H9 (cell line): ENCODE data around the gene ANKDD1A. TPM values are rescaled to one million over a fixed set of nuclear protein-coding genes. Genes with fewer than 3 reads are reported as not detected.

ENCODE experiments used
- DNase-seq: peaks from one replicate; pipeline ENCODE4 v3.0.0-alpha.2; 2017
- H2AFZ ChIP-seq: one replicate; pipeline ENCODE4 v1.6.1; 2013; ENCODE audit warnings: mild to moderate bottlenecking, low read length, control low read depth, moderate library complexity
- H2AK5ac ChIP-seq: 2 replicates; pipeline ENCODE4 v1.6.1; 2013; ENCODE audit warnings: low read length, control low read depth, mixed read lengths; ENCODE audit not compliant: insufficient read length
- H2BK120ac ChIP-seq: one replicate; pipeline ENCODE4 v1.6.1; 2013; ENCODE audit warnings: low read depth, mild to moderate bottlenecking, low read length, control low read depth, inconsistent platforms; ENCODE audit not compliant: poor library complexity, severe bottlenecking
- H2BK12ac ChIP-seq: 2 replicates; pipeline ENCODE4 v1.6.1; 2013; ENCODE audit warnings: low read length, control low read depth, mixed read lengths, low read depth; ENCODE audit not compliant: insufficient read length
- H2BK15ac ChIP-seq: 2 replicates; pipeline ENCODE4 v1.6.1; 2013; ENCODE audit warnings: low read depth, low read length, control low read depth
- H2BK20ac ChIP-seq: one replicate; pipeline ENCODE4 v1.6.1; 2013; ENCODE audit warnings: low read depth, mild to moderate bottlenecking, low read length, control low read depth, inconsistent platforms; ENCODE audit not compliant: poor library complexity, severe bottlenecking
- H2BK5ac ChIP-seq: 2 replicates; pipeline ENCODE4 v1.6.1; 2013; ENCODE audit warnings: low read length, control low read depth, mixed read lengths; ENCODE audit not compliant: insufficient read length
- H3K14ac ChIP-seq: 2 replicates; pipeline ENCODE4 v1.6.1; 2013; ENCODE audit warnings: low read length, control low read depth; ENCODE audit not compliant: insufficient read depth
- H3K18ac ChIP-seq: 2 replicates; pipeline ENCODE4 v1.6.1; 2013; ENCODE audit warnings: low read depth, mild to moderate bottlenecking, mixed read lengths, low read length, control low read depth; ENCODE audit not compliant: insufficient read length
- H3K23ac ChIP-seq: 2 replicates; pipeline ENCODE4 v1.6.1; 2013; ENCODE audit warnings: low read length, control low read depth, mixed read lengths, low read depth; ENCODE audit not compliant: insufficient read length
- H3K23me2 ChIP-seq: 2 replicates; pipeline ENCODE4 v1.6.1; 2013; ENCODE audit warnings: low read depth, mild to moderate bottlenecking, mixed read lengths, low read length, control low read depth; ENCODE audit not compliant: insufficient read length, poor library complexity, severe bottlenecking
- H3K27ac ChIP-seq: 2 replicates; pipeline ENCODE4 v1.5.1; 2013; ENCODE audit warnings: low read length, control low read depth, mixed read lengths, low read depth; ENCODE audit not compliant: insufficient read length
- H3K27me3 ChIP-seq: 2 replicates; pipeline ENCODE4 v1.6.1; 2013; ENCODE audit warnings: low read length, control low read depth, inconsistent platforms; ENCODE audit not compliant: insufficient read depth
- H3K4ac ChIP-seq: 2 replicates; pipeline ENCODE4 v1.6.1; 2013; ENCODE audit warnings: low read depth, mild to moderate bottlenecking, control low read depth, inconsistent platforms, low read length, moderate library complexity
- H3K4me1 ChIP-seq: 2 replicates; pipeline ENCODE4 v1.6.1; 2013; ENCODE audit warnings: low read length, control low read depth, inconsistent platforms; ENCODE audit not compliant: insufficient read depth
- H3K4me2 ChIP-seq: 2 replicates; pipeline ENCODE4 v1.6.1; 2013; ENCODE audit warnings: low read length, control low read depth, mixed read lengths; ENCODE audit not compliant: insufficient read length, insufficient read depth
- H3K56ac ChIP-seq: 2 replicates; pipeline ENCODE4 v1.6.1; 2013; ENCODE audit warnings: low read depth, mild to moderate bottlenecking, mixed read lengths, low read length, control low read depth; ENCODE audit not compliant: insufficient read length
- H3K79me1 ChIP-seq: 2 replicates; pipeline ENCODE4 v1.6.1; 2013; ENCODE audit warnings: low read depth, mild to moderate bottlenecking, moderate library complexity, low read length, control low read depth, inconsistent platforms; ENCODE audit not compliant: insufficient read depth, poor library complexity, severe bottlenecking
- H3K79me2 ChIP-seq: 2 replicates; pipeline ENCODE4 v1.6.1; 2013; ENCODE audit warnings: low read length, control low read depth, inconsistent platforms; ENCODE audit not compliant: insufficient read depth
- H3K9ac ChIP-seq: 2 replicates; pipeline ENCODE4 v1.6.1; 2013; ENCODE audit warnings: low read length, control low read depth, mixed read lengths; ENCODE audit not compliant: insufficient read length; ENCODE audit errors: extremely low read depth
- H3K9me3 ChIP-seq: one replicate; pipeline ENCODE4 v1.6.1; 2013; ENCODE audit warnings: low read depth, low read length, inconsistent platforms; ENCODE audit not compliant: control insufficient read depth
- H3T11ph ChIP-seq: one replicate; pipeline ENCODE4 v1.6.1; 2013; ENCODE audit warnings: mild to moderate bottlenecking, low read length, control low read depth, inconsistent platforms
- H4K20me1 ChIP-seq: one replicate; pipeline ENCODE4 v1.6.1; 2013; ENCODE audit not compliant: control insufficient read depth, insufficient read length, insufficient read depth
- H4K5ac ChIP-seq: 2 replicates; pipeline ENCODE4 v1.6.1; 2013; ENCODE audit warnings: low read depth, mild to moderate bottlenecking, mixed read lengths, low read length, control low read depth; ENCODE audit not compliant: insufficient read length
- H4K8ac ChIP-seq: replicated peaks from 2 replicates; pipeline ENCODE4 v1.6.1; 2013; ENCODE audit warnings: low read length, control low read depth, mixed read lengths, low read depth; ENCODE audit not compliant: insufficient read length
- H4K91ac ChIP-seq: 2 replicates; pipeline ENCODE4 v1.6.1; 2013; ENCODE audit warnings: low read depth, mild to moderate bottlenecking, moderate library complexity, mixed read lengths, low read length, control low read depth; ENCODE audit not compliant: insufficient read length
- H3K27ac Mint-ChIP-seq, 3 experiments: 2 replicates in 2 of 3; 3 replicates in 1 of 3; pipeline ENCODE4 v1.8.0; 2020 to 2021; ENCODE audit warnings: mixed read lengths in 3 of 3, mild to moderate bottlenecking in 1 of 3, moderate library complexity in 1 of 3
- H3K27me3 Mint-ChIP-seq: 2 replicates; pipeline ENCODE4 v1.8.0; 2021; ENCODE audit warnings: low read depth, mild to moderate bottlenecking, moderate library complexity, mixed read lengths
- H3K36me3 Mint-ChIP-seq, 3 experiments: 2 replicates in 2 of 3; 3 replicates in 1 of 3; pipeline ENCODE4 v1.8.0; 2020 to 2021; ENCODE audit warnings: low read depth in 3 of 3, mixed read lengths in 3 of 3; ENCODE audit not compliant: insufficient read depth in 1 of 3
- H3K4me1 Mint-ChIP-seq, 2 experiments: 2 replicates each; pipeline ENCODE4 v1.8.0; 2020; ENCODE audit warnings: mixed read lengths in 2 of 2
- H3K4me3 Mint-ChIP-seq, 2 experiments: 2 replicates in 1 of 2; 3 replicates in 1 of 2; pipeline ENCODE4 v1.8.0; 2020 to 2021; ENCODE audit warnings: mild to moderate bottlenecking in 2 of 2, mixed read lengths in 2 of 2, moderate library complexity in 1 of 2
- H3K9me3 Mint-ChIP-seq, 2 experiments: 2 replicates in 1 of 2; 3 replicates in 1 of 2; pipeline ENCODE4 v1.8.0; 2020; ENCODE audit warnings: mild to moderate bottlenecking in 2 of 2, mixed read lengths in 2 of 2, moderate library complexity in 1 of 2
- WGBS: extraction: QIAGEN DNeasy Blood & Tissue Kit; methylation state at CpG from one replicate; pipeline ENCODE4 v1.1.7; 2013; ENCODE audit warnings: missing lambda C conversion rate, low lambda C conversion rate, mixed read lengths; ENCODE audit not compliant: insufficient read length; ENCODE audit errors: extremely low coverage; 5-methylcytosine and 5-hydroxymethylcytosine counted together
- total RNA-seq: library from RNA; stranded (reverse); gene quantifications from 2 replicates; pipeline ENCODE4 v1.2.1, GENCODE V29; 2021
- TF ChIP-seq, protein P1 (sequence below): fragments of 200-600 bp; sonication (generic); conservative IDR thresholded peaks from 3 replicates; pipeline ENCODE4 v1.8.0; 2021; ENCODE audit warnings: antibody characterized with exemption, mild to moderate bottlenecking

The ANKDD1A gene
- total RNA-seq, 1 experiment from 2014 or later, result 3.7 TPM

DNA sequence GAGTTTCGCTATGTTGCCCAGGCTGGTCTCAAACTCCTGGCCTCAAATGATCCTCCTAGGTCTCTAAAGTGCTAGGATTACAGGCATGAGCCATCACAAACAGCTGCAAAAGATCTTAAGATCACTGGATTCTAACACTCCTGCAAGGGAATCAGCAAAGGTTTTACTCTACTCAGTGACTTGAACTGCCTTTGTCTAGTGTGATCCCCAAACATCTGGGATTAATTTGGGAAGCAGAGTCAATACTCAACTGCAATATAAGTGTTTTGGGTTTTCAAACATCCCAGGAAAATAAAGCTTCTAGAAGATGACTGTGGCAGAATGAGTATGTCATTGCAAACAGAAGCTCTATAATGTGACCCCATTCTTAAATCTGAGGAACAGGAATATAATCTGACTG lies 70.8 kb downstream of the ANKDD1A start:
- Histone ChIP-seq H3K56ac (no peak overlapping the region), H4K5ac (no peak overlapping the region), H3K4me2 (no peak overlapping the region), H2BK20ac (no peak overlapping the region), H3K23ac (no peak overlapping the region), H3K14ac (no peak overlapping the region), H3K23me2 (no peaks in the 10 kb centered on the region), H3K18ac (no peak overlapping the region), H3K79me2 (no peaks in the 10 kb centered on the region), H3K9ac (no peak overlapping the region), H2AK5ac (no peak overlapping the region), H3K27me3 (no peaks in the 10 kb centered on the region), H2AFZ (no peak overlapping the region), H3K4me1 (peaks cover 3% of the 10 kb centered on the region; the same call in 1 of the 2 replicates), H3K27ac (no peak overlapping the region), H2BK12ac (no peak overlapping the region), H3K9me3 (no peaks in the 10 kb centered on the region), H4K91ac (no peak overlapping the region), H4K20me1 (no peaks in the 10 kb centered on the region), H2BK15ac (no peak overlapping the region), H2BK120ac (no peak overlapping the region), H4K8ac (no peak overlapping the region), H3K4ac (no peak overlapping the region), H3T11ph (no peak overlapping the region), H2BK5ac (no peak overlapping the region), H3K79me1 (no peaks in the 10 kb centered on the region)
- Mint-ChIP-seq H3K36me3 (peaks cover 0 to 23% (median 9%) of the 10 kb centered on the region in 3 experiments; a peak in 4 of 7 replicates), H3K4me3 (no peak overlapping the region), H3K4me1 (peaks cover 29 to 34% of the 10 kb centered on the region in 2 experiments), H3K9me3 (no peaks in the 10 kb centered on the region), H3K27ac (no peak overlapping the region), H3K27me3 (no peaks in the 10 kb centered on the region)
- TF ChIP-seq, protein P1, sequence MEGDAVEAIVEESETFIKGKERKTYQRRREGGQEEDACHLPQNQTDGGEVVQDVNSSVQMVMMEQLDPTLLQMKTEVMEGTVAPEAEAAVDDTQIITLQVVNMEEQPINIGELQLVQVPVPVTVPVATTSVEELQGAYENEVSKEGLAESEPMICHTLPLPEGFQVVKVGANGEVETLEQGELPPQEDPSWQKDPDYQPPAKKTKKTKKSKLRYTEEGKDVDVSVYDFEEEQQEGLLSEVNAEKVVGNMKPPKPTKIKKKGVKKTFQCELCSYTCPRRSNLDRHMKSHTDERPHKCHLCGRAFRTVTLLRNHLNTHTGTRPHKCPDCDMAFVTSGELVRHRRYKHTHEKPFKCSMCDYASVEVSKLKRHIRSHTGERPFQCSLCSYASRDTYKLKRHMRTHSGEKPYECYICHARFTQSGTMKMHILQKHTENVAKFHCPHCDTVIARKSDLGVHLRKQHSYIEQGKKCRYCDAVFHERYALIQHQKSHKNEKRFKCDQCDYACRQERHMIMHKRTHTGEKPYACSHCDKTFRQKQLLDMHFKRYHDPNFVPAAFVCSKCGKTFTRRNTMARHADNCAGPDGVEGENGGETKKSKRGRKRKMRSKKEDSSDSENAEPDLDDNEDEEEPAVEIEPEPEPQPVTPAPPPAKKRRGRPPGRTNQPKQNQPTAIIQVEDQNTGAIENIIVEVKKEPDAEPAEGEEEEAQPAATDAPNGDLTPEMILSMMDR, result no peak
- WGBS, result no CpG with 5 or more reads among the region's 1 CpG
- no peak for DNase-seq
